Measurements from ENCODE around the gene EHD2.
"Not testable (repeated sequence)": the region's sequence is repeated elsewhere in the genome, so short reads cannot be mapped to it uniquely, and the experiment has no call there.

Gene EHD2, protein sequence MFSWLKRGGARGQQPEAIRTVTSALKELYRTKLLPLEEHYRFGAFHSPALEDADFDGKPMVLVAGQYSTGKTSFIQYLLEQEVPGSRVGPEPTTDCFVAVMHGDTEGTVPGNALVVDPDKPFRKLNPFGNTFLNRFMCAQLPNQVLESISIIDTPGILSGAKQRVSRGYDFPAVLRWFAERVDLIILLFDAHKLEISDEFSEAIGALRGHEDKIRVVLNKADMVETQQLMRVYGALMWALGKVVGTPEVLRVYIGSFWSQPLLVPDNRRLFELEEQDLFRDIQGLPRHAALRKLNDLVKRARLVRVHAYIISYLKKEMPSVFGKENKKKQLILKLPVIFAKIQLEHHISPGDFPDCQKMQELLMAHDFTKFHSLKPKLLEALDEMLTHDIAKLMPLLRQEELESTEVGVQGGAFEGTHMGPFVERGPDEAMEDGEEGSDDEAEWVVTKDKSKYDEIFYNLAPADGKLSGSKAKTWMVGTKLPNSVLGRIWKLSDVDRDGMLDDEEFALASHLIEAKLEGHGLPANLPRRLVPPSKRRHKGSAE

DNA sequence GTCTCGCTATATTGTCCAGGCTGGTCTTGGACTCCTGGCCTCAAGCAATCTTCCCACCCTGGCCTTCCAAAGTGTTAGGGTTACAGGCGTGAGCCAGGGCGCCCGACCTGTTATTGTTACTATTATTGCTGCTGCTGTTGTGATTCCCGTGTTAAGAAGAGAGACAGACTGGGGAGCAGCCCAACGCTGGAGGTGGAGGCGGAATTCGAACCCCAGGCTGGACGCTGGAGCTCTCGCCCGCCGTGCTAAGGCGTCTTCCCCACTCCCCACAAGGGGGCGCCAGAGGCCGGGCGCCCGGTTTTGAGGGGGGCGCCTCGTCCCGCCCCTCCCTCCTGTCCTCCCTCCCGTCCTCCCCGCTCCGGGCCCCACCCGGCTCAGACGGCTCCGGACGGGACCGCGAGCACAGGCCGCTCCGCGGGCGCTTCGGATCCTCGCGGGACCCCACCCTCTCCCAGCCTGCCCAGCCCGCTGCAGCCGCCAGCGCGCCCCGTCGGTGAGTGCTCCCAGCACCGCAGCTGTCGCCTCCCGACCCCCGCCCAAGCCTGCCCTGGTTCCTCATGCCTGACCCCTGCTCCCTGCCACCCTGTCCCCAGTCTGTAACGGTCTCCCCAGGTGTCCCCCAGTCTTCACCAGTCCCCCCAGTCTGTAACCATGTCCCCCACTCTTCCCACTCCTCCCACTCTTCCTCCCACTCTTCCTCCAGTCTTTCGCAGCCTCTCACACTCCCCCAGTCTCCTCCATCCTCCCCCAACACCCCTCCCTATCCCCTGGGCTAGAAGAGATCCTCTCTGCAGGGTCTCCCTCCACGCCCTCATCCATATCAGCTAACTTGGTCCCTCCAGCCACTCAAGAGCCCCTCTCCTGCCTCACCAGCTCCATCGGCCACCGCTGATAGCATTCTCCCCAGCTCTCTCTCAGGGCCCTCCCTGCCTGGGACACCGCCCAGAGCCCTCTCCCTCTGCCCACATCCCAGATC is at the start of gene EHD2:
Gene EHD2, plus strand, starts transcription at position 377 of the 976 bp plus-strand sequence. CDS start 3,191 bp downstream, outside the sequence.
- no peak for DNase-seq (ENCODE audit: low spot score in 2 of 2)
- Mint-ChIP-seq H3K27ac (no peak within 1 kb of the TSS), H3K27me3 (peaks cover 36% of the 10 kb centered on the region)

DNA sequence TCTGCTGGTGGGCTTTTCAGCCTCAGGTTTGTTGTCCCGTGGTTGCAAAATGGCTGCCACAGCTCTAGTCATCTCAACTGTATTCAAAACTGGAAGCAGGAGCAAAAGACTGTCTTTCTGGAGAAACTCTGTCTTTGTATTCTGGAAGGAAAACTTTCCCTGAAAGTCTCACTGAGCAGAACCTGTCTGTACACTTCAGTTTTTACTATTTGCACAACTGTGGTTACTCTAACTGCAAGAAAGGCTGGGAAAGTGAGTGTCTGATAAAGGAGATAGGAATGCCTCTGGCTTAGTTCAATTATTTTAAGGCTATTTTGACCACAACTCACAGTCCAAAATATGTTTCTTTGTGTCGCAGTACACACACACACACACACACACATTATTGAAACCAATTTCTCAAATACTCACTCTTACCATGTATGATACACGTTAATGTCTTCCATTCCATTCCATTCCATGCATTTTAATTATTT is 49.7 kb upstream of the EHD2 start:
- Mint-ChIP-seq H3K36me3 (peaks cover 15% of the 10 kb centered on the region), H3K4me3 (no peak overlapping the region), H3K4me1 (peaks cover 10% of the 10 kb centered on the region), H3K9me3 (no peaks in the 10 kb centered on the region), H3K27ac (no peak overlapping the region), H3K27me3 (no peaks in the 10 kb centered on the region)
- DNase-seq (ENCODE audit: low spot score in 2 of 2) (no peak), ATAC-seq (ENCODE audit: low read depth) (no peak)

More for the DNA sequence above, at the start of gene EHD2:
- Mint-ChIP-seq H3K4me3 (no peak within 1 kb of the TSS), H3K36me3 (peaks cover 3% of the 10 kb centered on the region), H3K4me1 (peaks cover 5% of the 10 kb centered on the region), H3K9me3 (peaks cover 7% of the 10 kb centered on the region)
- no peak for ATAC-seq (ENCODE audit: low read depth)

DNA sequence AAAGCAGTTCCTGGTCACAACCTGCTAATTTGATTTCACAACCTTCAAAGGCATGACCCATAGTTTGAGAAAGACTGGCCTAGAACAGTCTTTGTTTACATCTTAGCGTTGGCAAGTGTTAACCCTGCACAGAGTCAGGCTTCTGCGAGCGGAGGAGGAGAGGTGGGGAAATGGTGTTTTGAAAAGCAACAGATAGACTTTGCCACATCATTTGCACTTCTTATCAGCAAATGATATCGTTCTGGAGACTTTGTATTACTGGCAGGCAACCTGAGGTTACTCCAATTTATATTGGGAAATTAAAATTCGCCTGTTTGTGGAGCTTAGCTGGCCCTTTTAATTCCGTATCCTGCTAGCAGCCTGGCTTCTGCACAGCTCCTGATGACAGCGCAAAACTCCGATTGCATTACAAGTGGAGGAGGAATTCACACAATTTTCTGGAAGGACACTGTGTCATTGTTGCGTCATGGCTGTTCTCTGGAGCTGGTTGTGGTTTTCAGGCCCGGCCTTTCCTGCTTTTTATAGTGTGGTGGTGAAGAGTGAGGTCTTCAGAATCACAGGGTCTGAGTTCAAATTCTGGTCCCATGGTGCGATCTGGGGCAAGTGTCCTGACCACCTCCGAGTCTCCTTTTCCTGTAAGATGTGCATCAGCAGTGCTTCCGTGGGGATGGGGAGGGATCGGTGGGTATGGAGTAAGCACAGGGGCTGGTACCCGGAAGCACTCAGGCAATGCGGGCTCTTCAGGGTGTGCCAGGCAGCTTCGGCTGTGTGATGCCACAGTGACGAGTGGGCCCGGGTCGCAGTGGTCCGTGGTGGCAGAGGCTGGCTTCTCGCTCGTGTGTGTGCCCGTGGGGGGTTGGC is 49.1 kb upstream of the EHD2 start:
- no peak for ATAC-seq (ENCODE audit: low read depth)
- no peak overlapping the region for H3K27ac Mint-ChIP-seq
- H3K4me3 Mint-ChIP-seq, result no peak overlapping the region
- no peaks in the 10 kb centered on the region for H3K27me3 Mint-ChIP-seq
- DNase-seq (ENCODE audit: low spot score in 2 of 2), result no peak
- H3K9me3 Mint-ChIP-seq, result no peaks in the 10 kb centered on the region
- peaks cover 15% of the 10 kb centered on the region for H3K36me3 Mint-ChIP-seq
- peaks cover 10% of the 10 kb centered on the region for H3K4me1 Mint-ChIP-seq

DNA sequence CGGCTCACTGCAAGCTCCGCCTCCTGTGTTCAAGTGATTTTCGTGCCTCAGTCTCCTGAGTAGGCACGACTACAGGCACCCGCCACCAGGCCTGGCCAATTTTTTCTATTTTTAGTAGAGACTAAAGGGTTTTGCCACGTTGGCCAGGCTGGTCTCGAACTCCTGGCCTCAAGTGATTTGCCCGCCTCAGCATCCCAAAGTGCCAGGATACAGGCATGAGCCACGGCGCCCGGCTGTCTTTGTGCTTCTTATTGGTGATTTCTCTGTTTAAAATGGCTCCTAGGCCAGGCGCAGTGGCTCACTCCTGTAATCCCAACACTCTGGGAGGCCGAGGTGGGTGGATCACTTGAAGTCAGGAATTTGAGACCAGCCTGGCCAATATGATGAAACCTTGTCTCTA is 44.7 kb upstream of the EHD2 start:
- not testable (repeated sequence) for DNase-seq (ENCODE audit: low spot score in 2 of 2); ATAC-seq (ENCODE audit: low read depth); H3K27ac Mint-ChIP-seq; H3K9me3 Mint-ChIP-seq; H3K27me3 Mint-ChIP-seq; H3K4me3 Mint-ChIP-seq
- peaks cover 28% of the 10 kb centered on the region for H3K36me3 Mint-ChIP-seq
- H3K4me1 Mint-ChIP-seq, result peaks cover 19% of the 10 kb centered on the region

DNA sequence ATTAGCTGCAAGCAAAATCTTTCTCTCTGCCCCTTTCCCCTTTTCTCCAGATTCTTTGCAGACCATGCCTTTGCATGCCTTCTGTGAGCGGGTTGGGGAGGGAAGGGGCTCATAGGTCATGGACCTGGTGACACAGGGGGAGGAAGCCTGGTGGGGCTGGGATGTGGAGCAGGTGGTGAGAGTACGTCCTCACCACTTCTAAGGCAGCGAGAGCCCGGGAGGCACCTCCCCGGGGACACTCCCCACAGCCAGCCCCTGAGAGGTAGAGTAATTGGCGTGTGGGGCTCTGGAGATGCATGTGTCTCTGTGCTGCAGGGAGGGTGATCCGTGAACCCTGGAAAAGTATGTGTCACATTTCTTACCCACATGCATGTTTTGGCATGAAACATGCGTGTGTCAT is 42.5 kb upstream of the EHD2 start:
- Mint-ChIP-seq H3K27me3 (no peaks in the 10 kb centered on the region), H3K4me3 (no peak overlapping the region), H3K9me3 (peaks cover 2% of the 10 kb centered on the region), H3K4me1 (peaks cover 18% of the 10 kb centered on the region), H3K36me3 (peaks cover 39% of the 10 kb centered on the region), H3K27ac (no peak overlapping the region)
- DNase-seq (ENCODE audit: low spot score in 2 of 2) (no peak), ATAC-seq (ENCODE audit: low read depth) (no peak)

DNA sequence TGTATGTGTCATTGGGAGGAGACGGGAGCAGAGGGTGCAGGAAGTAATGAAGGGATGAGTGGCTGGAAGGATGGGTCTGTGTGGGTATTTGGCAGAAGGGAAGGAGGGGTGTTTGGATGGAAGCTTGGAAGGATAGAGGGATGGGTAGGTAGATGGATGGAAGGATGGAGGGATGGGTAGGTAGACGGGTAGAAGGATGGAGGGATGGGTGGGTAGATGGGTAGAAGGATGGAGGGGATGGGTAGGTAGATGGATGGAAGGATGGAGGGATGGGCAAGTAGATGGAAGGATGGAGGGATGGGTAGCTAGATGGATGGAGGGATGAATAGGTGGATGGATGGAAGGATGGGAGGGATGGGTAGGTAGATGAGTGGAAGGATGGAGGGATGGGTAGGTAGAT is 41.7 kb upstream of the EHD2 start:
- Mint-ChIP-seq H3K36me3 (peaks cover 42% of the 10 kb centered on the region), H3K9me3 (peaks cover 2% of the 10 kb centered on the region), H3K4me1 (peaks cover 20% of the 10 kb centered on the region), H3K4me3 (no peak overlapping the region), H3K27ac (peak overlapping the region; percentile 47), H3K27me3 (no peaks in the 10 kb centered on the region)
- ATAC-seq (ENCODE audit: low read depth) (no peak), DNase-seq (ENCODE audit: low spot score in 2 of 2) (no peak)

DNA sequence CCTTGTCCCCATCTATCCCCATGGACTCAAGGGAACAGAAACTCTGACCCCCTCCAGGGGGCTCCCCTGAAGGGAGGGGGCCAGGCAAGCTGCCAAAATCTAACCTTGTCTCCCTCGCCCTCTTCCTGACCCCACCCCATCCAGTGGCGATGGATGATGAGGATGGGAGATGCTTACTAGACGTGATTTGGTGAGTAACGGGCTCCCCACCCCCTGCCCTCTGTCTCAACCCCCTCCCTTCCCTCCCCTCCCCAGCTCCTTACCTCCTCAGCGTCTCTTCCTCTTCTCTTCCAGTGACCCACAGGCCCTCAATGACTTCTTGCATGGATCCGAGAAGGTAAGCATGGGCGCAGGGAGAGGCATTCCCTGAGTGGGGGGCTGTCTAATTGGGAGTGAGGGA is 39.8 kb upstream of the EHD2 start:
- Mint-ChIP-seq H3K4me3 (no peak overlapping the region), H3K27me3 (no peaks in the 10 kb centered on the region), H3K9me3 (peaks cover 2% of the 10 kb centered on the region), H3K27ac (no peak overlapping the region), H3K4me1 (peaks cover 19% of the 10 kb centered on the region), H3K36me3 (peaks cover 46% of the 10 kb centered on the region)
- ATAC-seq (ENCODE audit: low read depth), result no peak
- DNase-seq (ENCODE audit: low spot score in 2 of 2), result no peak

DNA sequence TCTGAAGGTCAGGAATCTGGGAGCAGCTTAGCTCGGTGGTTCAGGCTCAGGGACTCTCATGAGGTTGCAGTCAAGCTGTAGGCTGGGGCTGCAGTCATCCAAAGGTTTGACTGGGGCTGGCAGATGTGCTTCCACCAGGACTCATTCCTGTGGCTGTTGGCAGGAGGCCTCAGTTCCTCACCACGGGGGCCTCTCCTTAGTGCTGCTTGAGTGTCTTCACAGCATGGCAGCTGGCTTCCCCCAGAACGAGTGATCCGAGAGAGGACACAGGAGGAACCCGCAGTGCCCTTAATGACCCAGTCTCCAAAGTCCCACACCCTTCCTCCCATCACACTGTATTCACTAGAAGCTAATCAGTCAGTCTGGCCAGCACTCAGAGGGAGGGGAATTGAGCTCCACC is 38.7 kb upstream of the EHD2 start:
- H3K36me3 Mint-ChIP-seq, result peaks cover 51% of the 10 kb centered on the region

DNA sequence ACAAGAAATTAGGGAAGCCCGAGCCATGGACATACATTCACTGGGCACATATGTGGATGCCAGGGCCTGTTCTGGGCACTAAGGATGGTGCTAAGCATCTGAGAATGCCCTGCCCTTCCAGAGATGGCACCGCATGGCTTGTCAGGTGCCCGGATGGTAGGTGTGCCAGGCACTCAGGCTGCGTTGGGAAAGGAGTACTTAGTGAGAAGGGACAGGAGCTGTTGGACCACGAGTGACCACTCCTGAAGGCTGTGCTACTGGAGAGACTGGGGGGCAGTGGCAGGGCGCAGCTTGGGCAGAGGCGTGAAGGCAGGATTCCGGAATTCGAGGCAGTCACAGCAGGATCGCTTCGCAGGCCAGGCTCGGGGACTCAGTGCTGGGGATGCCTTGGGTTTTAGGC is 38.0 kb upstream of the EHD2 start:
- ATAC-seq (ENCODE audit: low read depth) (no peak), DNase-seq (ENCODE audit: low spot score in 2 of 2) (no peak)
- Mint-ChIP-seq H3K4me3 (no peak overlapping the region), H3K4me1 (peaks cover 16% of the 10 kb centered on the region), H3K9me3 (peaks cover 2% of the 10 kb centered on the region), H3K27ac (no peak overlapping the region), H3K36me3 (peaks cover 48% of the 10 kb centered on the region), H3K27me3 (no peaks in the 10 kb centered on the region)

More for the DNA sequence above, 38.7 kb upstream of the EHD2 start:
- peaks cover 19% of the 10 kb centered on the region for H3K4me1 Mint-ChIP-seq
- DNase-seq (ENCODE audit: low spot score in 2 of 2), result no peak
- no peaks in the 10 kb centered on the region for H3K27me3 Mint-ChIP-seq
- H3K27ac Mint-ChIP-seq, result no peak overlapping the region
- no peak overlapping the region for H3K4me3 Mint-ChIP-seq
- H3K9me3 Mint-ChIP-seq, result peaks cover 2% of the 10 kb centered on the region
- ATAC-seq (ENCODE audit: low read depth), result no peak

DNA sequence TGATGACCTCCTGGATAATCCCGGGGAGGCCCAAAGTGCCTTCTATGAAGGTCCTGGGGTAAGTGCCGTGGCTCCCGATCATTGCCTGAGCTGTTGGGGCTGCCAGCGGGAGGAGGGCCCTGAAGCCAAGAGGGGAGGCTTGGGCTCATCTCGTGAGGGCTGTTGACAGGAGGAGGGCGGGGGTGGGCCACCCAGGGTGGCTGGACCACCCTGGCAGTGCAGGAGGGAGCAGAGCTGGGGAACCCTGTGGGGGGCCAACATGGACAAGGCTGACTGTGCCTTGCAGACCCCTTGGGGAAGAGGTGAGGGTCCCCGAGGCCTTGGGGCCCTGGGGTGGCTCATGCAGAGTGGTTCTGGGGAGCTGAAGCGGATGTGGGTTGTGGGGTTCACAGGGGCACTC is 37.4 kb upstream of the EHD2 start:
- ATAC-seq (ENCODE audit: low read depth), result no peak
- no peak overlapping the region for H3K27ac Mint-ChIP-seq
- peaks cover 44% of the 10 kb centered on the region for H3K36me3 Mint-ChIP-seq
- no peak overlapping the region for H3K4me3 Mint-ChIP-seq
- peaks cover 15% of the 10 kb centered on the region for H3K4me1 Mint-ChIP-seq
- DNase-seq (ENCODE audit: low spot score in 2 of 2), result no peak
- no peaks in the 10 kb centered on the region for H3K27me3 Mint-ChIP-seq
- peaks cover 2% of the 10 kb centered on the region for H3K9me3 Mint-ChIP-seq

DNA sequence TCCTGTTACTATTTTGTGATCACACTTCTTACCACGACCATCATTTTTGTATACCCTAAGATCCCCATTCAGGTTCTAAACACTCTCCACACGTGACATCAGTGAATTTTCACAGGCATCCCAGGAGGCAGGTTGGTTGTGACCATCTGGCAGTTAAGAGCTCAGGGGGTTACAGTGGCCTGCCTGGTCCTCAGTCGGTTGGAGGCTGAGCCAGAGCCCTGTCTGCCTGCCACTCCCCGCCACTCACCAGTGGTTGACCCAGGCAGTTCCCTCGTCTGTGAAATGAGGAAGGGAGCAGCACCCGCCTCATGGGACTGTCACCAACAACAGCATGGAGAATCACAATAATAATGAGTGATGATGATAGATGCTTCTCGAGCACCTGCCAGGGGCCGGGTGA is 36.4 kb upstream of the EHD2 start:
- peaks cover 40% of the 10 kb centered on the region for H3K36me3 Mint-ChIP-seq
- H3K9me3 Mint-ChIP-seq, result no peaks in the 10 kb centered on the region
- no peak for DNase-seq (ENCODE audit: low spot score in 2 of 2)
- ATAC-seq (ENCODE audit: low read depth), result no peak
- no peak overlapping the region for H3K27ac Mint-ChIP-seq
- no peaks in the 10 kb centered on the region for H3K27me3 Mint-ChIP-seq
- peaks cover 10% of the 10 kb centered on the region for H3K4me1 Mint-ChIP-seq
- H3K4me3 Mint-ChIP-seq, result no peak overlapping the region

DNA sequence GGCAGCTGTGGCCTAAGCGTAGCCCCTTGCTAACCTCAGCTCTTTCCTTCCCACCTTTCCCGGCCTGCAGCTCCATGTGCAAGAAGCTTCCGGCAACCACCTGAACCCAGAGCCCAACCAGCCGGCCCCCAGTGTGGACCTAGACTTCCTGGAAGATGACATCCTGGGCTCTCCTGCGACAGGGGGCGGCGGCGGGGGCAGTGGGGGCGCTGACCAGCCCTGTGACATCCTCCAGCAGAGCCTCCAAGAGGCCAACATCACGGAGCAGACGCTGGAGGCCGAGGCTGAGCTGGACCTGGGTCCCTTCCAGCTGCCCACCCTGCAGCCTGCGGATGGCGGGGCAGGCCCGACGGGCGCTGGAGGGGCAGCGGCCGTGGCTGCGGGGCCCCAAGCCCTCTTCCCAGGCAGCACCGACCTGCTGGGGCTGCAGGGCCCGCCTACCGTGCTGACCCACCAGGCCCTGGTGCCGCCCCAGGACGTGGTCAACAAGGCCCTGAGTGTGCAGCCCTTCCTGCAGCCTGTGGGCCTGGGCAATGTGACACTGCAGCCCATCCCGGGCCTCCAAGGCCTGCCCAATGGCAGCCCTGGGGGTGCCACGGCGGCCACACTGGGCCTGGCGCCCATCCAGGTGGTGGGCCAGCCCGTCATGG is 33.8 kb upstream of the EHD2 start:
- no peak overlapping the region for H3K27ac Mint-ChIP-seq
- no peaks in the 10 kb centered on the region for H3K9me3 Mint-ChIP-seq
- ATAC-seq (ENCODE audit: low read depth) (no peak), DNase-seq (ENCODE audit: low spot score in 2 of 2) (no peak)
- no peaks in the 10 kb centered on the region for H3K27me3 Mint-ChIP-seq
- no peak overlapping the region for H3K4me3 Mint-ChIP-seq
- peaks cover 5% of the 10 kb centered on the region for H3K4me1 Mint-ChIP-seq
- H3K36me3 Mint-ChIP-seq, result peaks cover 27% of the 10 kb centered on the region
